Sigmoid colon (tissue), 7 donors: ENCODE measurements around the gene PDIA6. TPM values are rescaled to one million over a fixed set of nuclear protein-coding genes. Genes with fewer than 3 reads are reported as not detected.
A peak's percentile ranks its signal among the peaks of the same experiment; 100 is the strongest.

Experiments used
- DNase-seq: peaks from one replicate; pipeline ENCODE4 v3.0.0-alpha.2; 2019
- H3K27ac ChIP-seq, 4 donors: fragments of 200-600 bp; sonication (generic); one replicate each; pipeline ENCODE4 v1.5.1; 2016 to 2019; ENCODE audit warnings: mild to moderate bottlenecking in 1 of 4
- H3K27me3 ChIP-seq, 3 donors: fragments of 200-600 bp; sonication (generic); one replicate each; pipeline ENCODE4 v1.5.1; 2019; ENCODE audit warnings: mild to moderate bottlenecking in 1 of 3
- H3K36me3 ChIP-seq, 4 donors: fragments of 200-600 bp; sonication (generic); one replicate each; pipeline ENCODE4 v1.5.1; 2016 to 2019
- H3K4me1 ChIP-seq, 4 donors: fragments of 200-600 bp; sonication (generic); one replicate each; pipeline ENCODE4 v1.5.1; 2017 to 2019
- H3K4me3 ChIP-seq, 4 donors: fragments of 200-600 bp; sonication (generic); one replicate each; pipeline ENCODE4 v1.5.1; 2017 to 2019; ENCODE audit warnings: mild to moderate bottlenecking in 2 of 4, moderate library complexity in 1 of 4
- H3K9me3 ChIP-seq, 4 donors: fragments of 200-600 bp in 3 of 4; sonication (generic) in 3 of 4; one replicate each; pipeline versions ENCODE4 v1.5.1 to v1.6.1; 2013 to 2019
- EP300 ChIP-seq, 4 donors: sonication (generic); formaldehyde crosslinking; IDR thresholded peaks; one replicate each; pipeline ENCODE4 v1.6.1; 2017; ENCODE audit warnings: antibody characterized with exemption in 4 of 4
- POLR2A ChIP-seq, 2 donors: fragments of 450-650 bp; IDR thresholded peaks; one replicate each; pipeline ENCODE4 v1.6.1; 2016; ENCODE audit warnings: antibody characterized with exemption in 2 of 2, mild to moderate bottlenecking in 2 of 2, moderate library complexity in 2 of 2
- POLR2AphosphoS5 ChIP-seq, 4 donors: sonication (generic); formaldehyde crosslinking; IDR thresholded peaks; one replicate each; pipeline ENCODE4 v1.6.1; 2017; ENCODE audit warnings: antibody characterized with exemption in 4 of 4
- WGBS, 2 donors: extraction: QIAGEN DNeasy Blood & Tissue Kit; methylation state at CpG; one replicate each; pipeline ENCODE4 v1.1.7; 2013; 5-methylcytosine and 5-hydroxymethylcytosine counted together
- intact Hi-C: fragments of 100-400 bp; cut with DNase I; formaldehyde crosslinking; loops from one replicate; pipeline ENCODE4 v1.15.1; 2023
- polyA plus RNA-seq, 3 donors: library from polyadenylated mRNA; stranded (reverse); fragments of 200-250 nt; gene quantifications; one replicate each; pipeline ENCODE4 v1.2.3, GENCODE V29; 2013
- total RNA-seq, 4 donors: library from RNA; depleted of rRNA; stranded (reverse); fragments of >200 nt; gene quantifications; one replicate each; pipeline ENCODE4 v1.1.0, GENCODE V29; 2016
- TF ChIP-seq, protein P1 (sequence below), 4 experiments: fragments of 450-650 bp in 3 of 4; fragments of 200-600 bp in 1 of 4; IDR thresholded peaks; one replicate each; pipeline ENCODE4 v1.5.1; 2016 to 2019; ENCODE audit warnings: antibody characterized with exemption in 4 of 4, mild to moderate bottlenecking in 3 of 4, moderate library complexity in 2 of 4
- donor health status: healthy with polysubstance abuse.
- donor health status: Bipolar disorder and iron deficiency.
- donor health status: healthy.

Gene PDIA6
- total and polyA plus RNA-seq, 7 donors = 31.8 to 211 (median 80.6) TPM

DNA sequence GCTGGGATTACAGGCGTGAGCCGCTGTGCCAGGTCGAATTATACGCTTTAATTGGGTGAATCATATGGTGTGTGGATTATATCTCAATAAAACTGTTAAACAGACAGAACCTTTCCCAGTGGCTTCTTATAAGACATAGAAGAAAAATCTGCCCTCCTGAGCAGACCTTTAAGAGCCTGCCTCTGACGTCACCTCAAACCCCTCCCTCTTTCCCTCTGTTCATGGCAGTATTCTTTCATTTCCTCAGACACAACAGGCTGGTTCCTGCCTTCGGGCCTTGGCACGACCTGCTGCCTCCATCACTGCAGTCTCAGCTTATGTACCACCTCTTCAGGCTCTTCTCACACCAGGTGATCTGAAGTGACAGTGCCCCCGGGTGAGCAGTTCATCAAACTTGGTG lies 14.0 kb upstream of the PDIA6 start:
- no peak for TF ChIP-seq POLR2AphosphoS5 (IDR thresholded peaks at IDR 0.05)
- 73 to 79% methylated on average over 8 of the region's 8 CpGs for WGBS, 2 donors
- Histone ChIP-seq H3K36me3 (no peaks in the 10 kb centered on the region), H3K9me3 (no peaks in the 10 kb centered on the region), H3K4me3 (no peak overlapping the region), H3K27me3 (peaks cover 2 to 25% (median 6%) of the 10 kb centered on the region in 3 donors), H3K4me1 (no peaks in the 10 kb centered on the region), H3K27ac (no peak overlapping the region)
- no peak for DNase-seq
- intact Hi-C loops = no loop called here

DNA sequence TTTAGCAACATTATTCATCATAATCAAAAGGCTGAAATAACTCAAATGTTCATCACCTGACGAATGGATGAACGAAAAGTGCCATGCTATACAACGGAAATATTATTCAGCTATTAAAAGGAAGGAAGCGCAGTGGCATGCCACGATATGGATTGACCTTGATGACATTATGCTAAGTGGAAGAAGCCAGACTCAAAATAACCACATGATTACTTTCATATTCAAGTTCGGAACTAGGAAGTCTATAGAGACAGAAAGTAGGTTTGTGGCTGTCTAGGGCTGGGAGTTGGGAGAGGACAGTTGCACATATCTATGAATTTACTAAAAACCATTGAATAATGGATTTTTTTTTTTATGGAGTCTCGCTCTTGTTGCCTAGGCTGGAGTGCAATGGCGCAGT lies 13.4 kb upstream of the PDIA6 start:
- Histone ChIP-seq H3K27me3 (peaks cover 2 to 19% (median 3%) of the 10 kb centered on the region in 3 donors), H3K27ac (no peak overlapping the region), H3K4me1 (no peaks in the 10 kb centered on the region), H3K9me3 (no peaks in the 10 kb centered on the region), H3K36me3 (no peaks in the 10 kb centered on the region), H3K4me3 (no peak overlapping the region)
- 87 to 89% methylated on average over 8 of the region's 8 CpGs for WGBS, 2 donors
- TF ChIP-seq, protein P1, sequence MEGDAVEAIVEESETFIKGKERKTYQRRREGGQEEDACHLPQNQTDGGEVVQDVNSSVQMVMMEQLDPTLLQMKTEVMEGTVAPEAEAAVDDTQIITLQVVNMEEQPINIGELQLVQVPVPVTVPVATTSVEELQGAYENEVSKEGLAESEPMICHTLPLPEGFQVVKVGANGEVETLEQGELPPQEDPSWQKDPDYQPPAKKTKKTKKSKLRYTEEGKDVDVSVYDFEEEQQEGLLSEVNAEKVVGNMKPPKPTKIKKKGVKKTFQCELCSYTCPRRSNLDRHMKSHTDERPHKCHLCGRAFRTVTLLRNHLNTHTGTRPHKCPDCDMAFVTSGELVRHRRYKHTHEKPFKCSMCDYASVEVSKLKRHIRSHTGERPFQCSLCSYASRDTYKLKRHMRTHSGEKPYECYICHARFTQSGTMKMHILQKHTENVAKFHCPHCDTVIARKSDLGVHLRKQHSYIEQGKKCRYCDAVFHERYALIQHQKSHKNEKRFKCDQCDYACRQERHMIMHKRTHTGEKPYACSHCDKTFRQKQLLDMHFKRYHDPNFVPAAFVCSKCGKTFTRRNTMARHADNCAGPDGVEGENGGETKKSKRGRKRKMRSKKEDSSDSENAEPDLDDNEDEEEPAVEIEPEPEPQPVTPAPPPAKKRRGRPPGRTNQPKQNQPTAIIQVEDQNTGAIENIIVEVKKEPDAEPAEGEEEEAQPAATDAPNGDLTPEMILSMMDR (IDR thresholded peaks at IDR 0.05) = no peak
- TF ChIP-seq POLR2AphosphoS5 (IDR thresholded peaks at IDR 0.05) (no peak), EP300 (IDR thresholded peaks at IDR 0.05) (no peak), POLR2A (IDR thresholded peaks at IDR 0.05) (no peak)
- no peak for DNase-seq
- intact Hi-C loops = no loop called here

- 87 to 91% methylated on average over 4 of the region's 4 CpGs for WGBS, 2 donors
- H3K27ac ChIP-seq = no peak overlapping the region
- TF ChIP-seq POLR2AphosphoS5 (IDR thresholded peaks at IDR 0.05) (no peak), POLR2A (IDR thresholded peaks at IDR 0.05) (no peak), EP300 (IDR thresholded peaks at IDR 0.05) (no peak)
- TF ChIP-seq, protein P1 (IDR thresholded peaks at IDR 0.05) = no peak
- H3K27me3 ChIP-seq = peaks cover 0 to 4% (median 0%) of the 10 kb centered on the region in 3 donors
- intact Hi-C loops = no loop called here
- H3K9me3 ChIP-seq = no peaks in the 10 kb centered on the region
- no peaks in the 10 kb centered on the region for H3K4me1 ChIP-seq
- H3K36me3 ChIP-seq = no peaks in the 10 kb centered on the region
- H3K4me3 ChIP-seq = no peak overlapping the region
- DNase-seq = peak; percentile 9
Measured at GRCh38 chr2:10824191-10824590, 11.6 kb upstream of the PDIA6 start.

GRCh38 chr2:10820978-10821695 lies 8.6 kb upstream of the PDIA6 start:
- 63% methylated on average over 13 of the region's 13 CpGs for WGBS, 2 donors

GRCh38 chr2:10820562-10820961 lies 8.0 kb upstream of the PDIA6 start:
- no peak for TF ChIP-seq EP300 (IDR thresholded peaks at IDR 0.05)
- no peak for TF ChIP-seq POLR2AphosphoS5 (IDR thresholded peaks at IDR 0.05)
- no peak for TF ChIP-seq POLR2A (IDR thresholded peaks at IDR 0.05)
- TF ChIP-seq, protein P1 (IDR thresholded peaks at IDR 0.05) = no peak
- Histone ChIP-seq H3K27me3 (no peaks in the 10 kb centered on the region), H3K4me1 (no peaks in the 10 kb centered on the region), H3K9me3 (no peaks in the 10 kb centered on the region), H3K4me3 (no peak overlapping the region), H3K27ac (no peak overlapping the region), H3K36me3 (no peaks in the 10 kb centered on the region)
- DNase-seq = peak; percentile 64
- WGBS, 2 donors = 79 to 81% methylated on average over 8 of the region's 8 CpGs
- intact Hi-C loops = no loop called here

More at GRCh38 chr2:10820978-10821695, 8.6 kb upstream of the PDIA6 start:
- no peak overlapping the region for H3K27ac ChIP-seq
- peak; percentile 28 for DNase-seq
- H3K4me1 ChIP-seq = no peaks in the 10 kb centered on the region
- intact Hi-C loops = no loop called here
- no peak overlapping the region for H3K4me3 ChIP-seq
- H3K27me3 ChIP-seq = no peaks in the 10 kb centered on the region
- H3K36me3 ChIP-seq = no peaks in the 10 kb centered on the region
- TF ChIP-seq POLR2AphosphoS5 (IDR thresholded peaks at IDR 0.05) (no peak), POLR2A (IDR thresholded peaks at IDR 0.05) (no peak), EP300 (IDR thresholded peaks at IDR 0.05) (no peak)
- TF ChIP-seq, protein P1 (IDR thresholded peaks at IDR 0.05) = no peak
- no peaks in the 10 kb centered on the region for H3K9me3 ChIP-seq
